ENCODE measurements around the gene SERPINC1.
A peak's percentile ranks its signal among the peaks of the same experiment; 100 is the strongest.
"Not testable (repeated sequence)": the region's sequence is repeated elsewhere in the genome, so short reads cannot be mapped to it uniquely, and the experiment has no call there.

SERPINC1 gene

GRCh38 chr1:173937062-173937461, 19.9 kb upstream of the SERPINC1 start:
- TF ChIP-seq MYC (IDR thresholded peaks at IDR 0.05; ENCODE audit: low read depth, low read length) (no peak), CTCF (IDR thresholded peaks at IDR 0.05; ENCODE audit: low read depth, low read length) (no peak), POLR2A (IDR thresholded peaks at IDR 0.05; ENCODE audit: extremely low read depth, insufficient read length) (no peak), MAX (IDR thresholded peaks at IDR 0.05; ENCODE audit: low read depth, low read length) (no peak)
- DNase-seq (ENCODE audit: low read depth): no peak
- no peak overlapping the region for H3K4me3 ChIP-seq (ENCODE audit: low read depth, low read length)

- no peak overlapping the region for H3K4me3 ChIP-seq (ENCODE audit: low read depth, low read length)
- DNase-seq (ENCODE audit: low read depth): no peak
- TF ChIP-seq MAX (IDR thresholded peaks at IDR 0.05; ENCODE audit: low read depth, low read length) (no peak), MYC (IDR thresholded peaks at IDR 0.05; ENCODE audit: low read depth, low read length) (no peak), CTCF (IDR thresholded peaks at IDR 0.05; ENCODE audit: low read depth, low read length) (no peak), POLR2A (IDR thresholded peaks at IDR 0.05; ENCODE audit: extremely low read depth, insufficient read length) (no peak)
Observed at GRCh38 chr1:173934440-173934839, 17.3 kb upstream of the SERPINC1 start.

- not testable (repeated sequence) for DNase-seq (ENCODE audit: low read depth); H3K4me3 ChIP-seq (ENCODE audit: low read depth, low read length)
Observed at GRCh38 chr1:173930541-173930940, 13.4 kb upstream of the SERPINC1 start.

- TF ChIP-seq POLR2A (IDR thresholded peaks at IDR 0.05; ENCODE audit: extremely low read depth, insufficient read length) (no peak), CTCF (IDR thresholded peaks at IDR 0.05; ENCODE audit: low read depth, low read length) (no peak), MAX (IDR thresholded peaks at IDR 0.05; ENCODE audit: low read depth, low read length) (no peak), MYC (IDR thresholded peaks at IDR 0.05; ENCODE audit: low read depth, low read length) (no peak)
- no peak for DNase-seq (ENCODE audit: low read depth)
- no peak overlapping the region for H3K4me3 ChIP-seq (ENCODE audit: low read depth, low read length)
Observed at GRCh38 chr1:173925306-173926242, 8.4 kb upstream of the SERPINC1 start.

- TF ChIP-seq CTCF (IDR thresholded peaks at IDR 0.05; ENCODE audit: low read depth, low read length) (no peak), MYC (IDR thresholded peaks at IDR 0.05; ENCODE audit: low read depth, low read length) (no peak), POLR2A (IDR thresholded peaks at IDR 0.05; ENCODE audit: extremely low read depth, insufficient read length) (no peak), MAX (IDR thresholded peaks at IDR 0.05; ENCODE audit: low read depth, low read length) (no peak)
- H3K4me3 ChIP-seq (ENCODE audit: low read depth, low read length): no peak overlapping the region
- peak; percentile 19 for DNase-seq (ENCODE audit: low read depth)
Observed at GRCh38 chr1:173920861-173921260, 3.7 kb upstream of the SERPINC1 start.

GRCh38 chr1:173917635-173918493, 737 bp upstream of the SERPINC1 start:
- TF ChIP-seq POLR2A (IDR thresholded peaks at IDR 0.05; ENCODE audit: extremely low read depth, insufficient read length) (no peak), MYC (IDR thresholded peaks at IDR 0.05; ENCODE audit: low read depth, low read length) (no peak), CTCF (IDR thresholded peaks at IDR 0.05; ENCODE audit: low read depth, low read length) (no peak), MAX (IDR thresholded peaks at IDR 0.05; ENCODE audit: low read depth, low read length) (no peak)
- DNase-seq (ENCODE audit: low read depth): no peak
- H3K4me3 ChIP-seq (ENCODE audit: low read depth, low read length): no peak overlapping the region

Measured in NB4 (cell line).